ENCODE measurements around the gene FER.
"Not testable (repeated sequence)": the region's sequence is repeated elsewhere in the genome, so short reads cannot be mapped to it uniquely, and the experiment has no call there.

FER gene

DNA sequence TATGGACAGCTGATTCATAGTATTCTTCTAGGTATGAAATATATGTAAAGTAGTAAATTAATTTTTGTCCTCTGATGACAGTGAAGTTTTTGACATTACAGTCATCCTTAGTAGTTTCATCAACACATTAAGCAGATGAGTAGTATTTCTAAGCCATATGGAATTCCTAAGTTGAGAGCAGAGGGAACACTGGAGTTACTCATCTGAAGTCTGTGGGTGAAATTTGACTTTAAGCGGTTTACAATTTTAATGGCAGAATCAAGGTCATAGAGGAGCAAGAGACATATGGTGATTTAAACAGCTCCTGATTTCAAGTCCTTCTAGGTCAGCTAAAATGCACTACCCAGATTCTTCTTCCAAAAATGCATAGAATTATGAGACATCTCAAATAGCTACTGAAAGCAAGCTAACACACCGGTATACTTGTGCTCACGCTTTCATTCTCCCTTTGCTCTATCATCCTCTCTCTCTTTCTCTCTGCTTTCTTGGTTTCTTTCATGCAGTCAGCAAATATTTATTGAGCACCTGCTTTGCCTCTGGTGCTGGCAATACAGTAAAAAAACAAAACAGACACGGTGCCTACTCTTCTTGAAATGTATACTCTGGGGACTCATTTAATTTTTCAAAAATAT, 235.9 kb downstream of the FER start:
- peaks cover 5% of the 10 kb centered on the region; the same call in 1 of the 2 replicates for H3K4me1 ChIP-seq (ENCODE audit: low read length)
- no peak overlapping the region for H3K4me3 ChIP-seq (ENCODE audit: low read length)
- no peaks in the 10 kb centered on the region for H3K27me3 ChIP-seq (ENCODE audit: low read depth, low read length)
- no peaks in the 10 kb centered on the region for H4K20me1 ChIP-seq (ENCODE audit: insufficient read depth, low read length)
- no peak overlapping the region for H3K4me2 ChIP-seq (ENCODE audit: low read length)
- H3K27ac ChIP-seq (ENCODE audit: low read length), result no peak overlapping the region
- no peak overlapping the region for H2AFZ ChIP-seq (ENCODE audit: low read depth, low read length)
- no peaks in the 10 kb centered on the region for H3K79me2 ChIP-seq (ENCODE audit: low read length)
- H3K36me3 ChIP-seq (replicated peaks; ENCODE audit: low read depth, low read length), result no peaks in the 10 kb centered on the region
- H3K9ac ChIP-seq (ENCODE audit: low read length), result no peak overlapping the region
- H3K9me3 ChIP-seq (ENCODE audit: insufficient read depth, low read length), result no peaks in the 10 kb centered on the region
- no peak for TF ChIP-seq EZH2phosphoT487 (IDR thresholded peaks at IDR 0.05; ENCODE audit: low read depth)
- TF ChIP-seq, protein P1, sequence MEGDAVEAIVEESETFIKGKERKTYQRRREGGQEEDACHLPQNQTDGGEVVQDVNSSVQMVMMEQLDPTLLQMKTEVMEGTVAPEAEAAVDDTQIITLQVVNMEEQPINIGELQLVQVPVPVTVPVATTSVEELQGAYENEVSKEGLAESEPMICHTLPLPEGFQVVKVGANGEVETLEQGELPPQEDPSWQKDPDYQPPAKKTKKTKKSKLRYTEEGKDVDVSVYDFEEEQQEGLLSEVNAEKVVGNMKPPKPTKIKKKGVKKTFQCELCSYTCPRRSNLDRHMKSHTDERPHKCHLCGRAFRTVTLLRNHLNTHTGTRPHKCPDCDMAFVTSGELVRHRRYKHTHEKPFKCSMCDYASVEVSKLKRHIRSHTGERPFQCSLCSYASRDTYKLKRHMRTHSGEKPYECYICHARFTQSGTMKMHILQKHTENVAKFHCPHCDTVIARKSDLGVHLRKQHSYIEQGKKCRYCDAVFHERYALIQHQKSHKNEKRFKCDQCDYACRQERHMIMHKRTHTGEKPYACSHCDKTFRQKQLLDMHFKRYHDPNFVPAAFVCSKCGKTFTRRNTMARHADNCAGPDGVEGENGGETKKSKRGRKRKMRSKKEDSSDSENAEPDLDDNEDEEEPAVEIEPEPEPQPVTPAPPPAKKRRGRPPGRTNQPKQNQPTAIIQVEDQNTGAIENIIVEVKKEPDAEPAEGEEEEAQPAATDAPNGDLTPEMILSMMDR (IDR thresholded peaks at IDR 0.05; ENCODE audit: low read depth, low read length), result no peak

DNA sequence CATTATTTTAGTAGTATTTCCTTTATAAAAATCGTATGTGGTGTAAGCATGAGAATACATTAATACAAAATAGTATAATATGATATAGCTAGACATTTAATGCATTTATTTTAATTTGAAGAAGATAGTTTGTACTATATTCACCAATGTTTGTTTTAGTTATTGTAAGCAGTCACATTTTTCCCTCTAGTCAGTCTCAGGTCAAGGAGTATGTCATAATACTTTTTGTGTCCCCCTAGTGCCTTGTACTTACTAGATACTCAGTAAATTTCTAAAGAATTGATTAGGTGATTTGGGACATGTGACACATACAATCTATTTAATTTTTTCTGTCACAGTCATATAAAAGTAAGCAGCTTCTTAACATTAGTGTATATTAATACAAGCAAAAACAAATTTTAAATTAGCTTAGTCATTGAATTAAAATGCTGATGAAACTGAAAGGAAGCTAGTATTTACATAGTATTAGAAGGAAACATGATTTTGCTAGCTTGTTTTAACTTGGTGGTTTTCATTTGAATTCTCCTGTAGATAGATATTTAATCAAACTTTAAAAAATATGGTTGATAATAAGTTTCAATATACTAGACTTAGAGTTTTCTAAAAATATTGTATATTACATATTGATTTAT, 242.2 kb downstream of the FER start:
- Histone ChIP-seq H3K4me1 (ENCODE audit: low read length) (no peaks in the 10 kb centered on the region), H3K9ac (ENCODE audit: low read length) (no peak overlapping the region), H2AFZ (ENCODE audit: low read depth, low read length) (no peak overlapping the region), H3K36me3 (replicated peaks; ENCODE audit: low read depth, low read length) (no peaks in the 10 kb centered on the region), H3K27ac (ENCODE audit: low read length) (no peak overlapping the region), H3K9me3 (ENCODE audit: insufficient read depth, low read length) (no peaks in the 10 kb centered on the region), H3K4me2 (ENCODE audit: low read length) (no peak overlapping the region), H3K4me3 (ENCODE audit: low read length) (no peak overlapping the region), H3K79me2 (ENCODE audit: low read length) (no peaks in the 10 kb centered on the region), H4K20me1 (ENCODE audit: insufficient read depth, low read length) (no peaks in the 10 kb centered on the region), H3K27me3 (ENCODE audit: low read depth, low read length) (no peaks in the 10 kb centered on the region)
- TF ChIP-seq, protein P1 (IDR thresholded peaks at IDR 0.05; ENCODE audit: low read depth, low read length), result no peak
- TF ChIP-seq EZH2phosphoT487 (IDR thresholded peaks at IDR 0.05; ENCODE audit: low read depth), result no peak

DNA sequence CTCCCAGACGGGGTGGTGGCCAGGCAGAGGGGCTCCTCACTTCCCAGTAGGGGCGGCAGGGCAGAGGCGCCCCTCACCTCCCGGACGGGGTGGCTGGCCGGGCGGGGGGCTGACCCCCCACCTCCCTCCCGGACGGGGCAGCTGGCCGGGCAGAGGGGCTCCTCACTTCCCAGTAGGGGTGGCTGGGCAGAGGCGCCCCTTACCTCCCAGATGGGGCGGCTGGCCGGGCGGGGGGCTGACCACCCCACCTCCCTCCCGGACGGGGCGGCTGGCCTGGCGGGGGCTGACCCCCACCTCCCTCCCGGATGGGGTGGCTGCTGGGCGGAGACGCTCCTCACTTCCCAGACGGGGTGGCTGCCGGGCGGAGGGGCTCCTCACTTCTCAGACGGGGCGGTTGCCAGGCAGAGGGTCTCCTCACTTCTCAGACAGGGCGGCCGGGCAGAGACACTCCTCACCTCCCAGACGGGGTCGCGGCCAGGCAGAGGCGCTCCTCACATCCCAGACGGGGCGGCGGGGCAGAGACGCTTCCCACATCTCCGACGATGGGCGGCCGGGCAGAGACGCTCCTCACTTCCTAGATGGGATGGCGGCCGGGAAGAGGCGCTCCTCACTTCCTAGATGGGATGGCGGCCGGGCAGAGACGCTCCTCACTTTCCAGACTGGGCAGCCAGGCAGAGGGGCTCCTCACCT, 244.8 kb downstream of the FER start:
- not testable (repeated sequence) for H3K9ac ChIP-seq (ENCODE audit: low read length)

DNA sequence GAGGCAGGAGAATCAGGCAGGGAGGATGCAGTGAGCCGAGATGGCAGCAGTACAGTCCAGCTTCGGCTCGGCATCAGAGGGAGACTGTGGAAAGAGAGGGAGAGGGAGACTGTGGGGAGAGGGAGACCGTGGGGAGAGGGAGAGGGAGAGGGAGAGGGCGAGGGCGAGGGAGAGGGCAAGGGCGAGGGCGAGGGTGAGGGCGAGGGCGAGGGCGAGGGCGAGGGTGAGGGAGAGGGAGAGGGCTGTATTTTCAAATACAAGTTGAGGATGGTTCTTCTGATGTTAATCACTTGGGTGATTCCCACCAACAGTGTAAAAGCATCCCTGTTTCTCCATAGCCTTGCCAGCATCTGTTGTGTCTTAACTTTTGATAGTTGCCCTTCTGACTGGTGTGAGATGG, 245.7 kb downstream of the FER start:
- H3K4me1 ChIP-seq (ENCODE audit: low read length); H3K27me3 ChIP-seq (ENCODE audit: low read depth, low read length); H3K36me3 ChIP-seq (replicated peaks; ENCODE audit: low read depth, low read length); H3K9ac ChIP-seq (ENCODE audit: low read length); H2AFZ ChIP-seq (ENCODE audit: low read depth, low read length); H3K4me3 ChIP-seq (ENCODE audit: low read length); H3K4me2 ChIP-seq (ENCODE audit: low read length); H3K79me2 ChIP-seq (ENCODE audit: low read length); H4K20me1 ChIP-seq (ENCODE audit: insufficient read depth, low read length); H3K27ac ChIP-seq (ENCODE audit: low read length); H3K9me3 ChIP-seq (ENCODE audit: insufficient read depth, low read length): not testable (repeated sequence)

More for the DNA sequence above, 244.8 kb downstream of the FER start:
- not testable (repeated sequence) for H3K27ac ChIP-seq (ENCODE audit: low read length); H3K4me2 ChIP-seq (ENCODE audit: low read length); H3K27me3 ChIP-seq (ENCODE audit: low read depth, low read length); H4K20me1 ChIP-seq (ENCODE audit: insufficient read depth, low read length); H3K4me1 ChIP-seq (ENCODE audit: low read length); H2AFZ ChIP-seq (ENCODE audit: low read depth, low read length); H3K79me2 ChIP-seq (ENCODE audit: low read length); H3K36me3 ChIP-seq (replicated peaks; ENCODE audit: low read depth, low read length); H3K4me3 ChIP-seq (ENCODE audit: low read length); H3K9me3 ChIP-seq (ENCODE audit: insufficient read depth, low read length)

- Histone ChIP-seq H3K4me1 (ENCODE audit: low read length) (no peaks in the 10 kb centered on the region), H3K9ac (ENCODE audit: low read length) (no peak overlapping the region), H3K4me3 (ENCODE audit: low read length) (no peak overlapping the region), H2AFZ (ENCODE audit: low read depth, low read length) (no peak overlapping the region), H4K20me1 (ENCODE audit: insufficient read depth, low read length) (no peaks in the 10 kb centered on the region), H3K27ac (ENCODE audit: low read length) (no peak overlapping the region), H3K4me2 (ENCODE audit: low read length) (no peak overlapping the region), H3K36me3 (replicated peaks; ENCODE audit: low read depth, low read length) (no peaks in the 10 kb centered on the region), H3K27me3 (ENCODE audit: low read depth, low read length) (no peaks in the 10 kb centered on the region), H3K9me3 (ENCODE audit: insufficient read depth, low read length) (no peaks in the 10 kb centered on the region), H3K79me2 (ENCODE audit: low read length) (no peaks in the 10 kb centered on the region)
- TF ChIP-seq, protein P1 (IDR thresholded peaks at IDR 0.05; ENCODE audit: low read depth, low read length), result no peak
- no peak for TF ChIP-seq EZH2phosphoT487 (IDR thresholded peaks at IDR 0.05; ENCODE audit: low read depth)
Observed at GRCh38 chr5:108997720-108998119, 250.0 kb downstream of the FER start.
